ENCODE measurements around the gene ENTPD8. TPM values are rescaled to one million over a fixed set of nuclear protein-coding genes. Genes with fewer than 3 reads are reported as not detected.
"Not testable (repeated sequence)": the region's sequence is repeated elsewhere in the genome, so short reads cannot be mapped to it uniquely, and the experiment has no call there.

The ENTPD8 gene
- total RNA-seq, 1 experiment from 2014 or later, result not detected

DNA sequence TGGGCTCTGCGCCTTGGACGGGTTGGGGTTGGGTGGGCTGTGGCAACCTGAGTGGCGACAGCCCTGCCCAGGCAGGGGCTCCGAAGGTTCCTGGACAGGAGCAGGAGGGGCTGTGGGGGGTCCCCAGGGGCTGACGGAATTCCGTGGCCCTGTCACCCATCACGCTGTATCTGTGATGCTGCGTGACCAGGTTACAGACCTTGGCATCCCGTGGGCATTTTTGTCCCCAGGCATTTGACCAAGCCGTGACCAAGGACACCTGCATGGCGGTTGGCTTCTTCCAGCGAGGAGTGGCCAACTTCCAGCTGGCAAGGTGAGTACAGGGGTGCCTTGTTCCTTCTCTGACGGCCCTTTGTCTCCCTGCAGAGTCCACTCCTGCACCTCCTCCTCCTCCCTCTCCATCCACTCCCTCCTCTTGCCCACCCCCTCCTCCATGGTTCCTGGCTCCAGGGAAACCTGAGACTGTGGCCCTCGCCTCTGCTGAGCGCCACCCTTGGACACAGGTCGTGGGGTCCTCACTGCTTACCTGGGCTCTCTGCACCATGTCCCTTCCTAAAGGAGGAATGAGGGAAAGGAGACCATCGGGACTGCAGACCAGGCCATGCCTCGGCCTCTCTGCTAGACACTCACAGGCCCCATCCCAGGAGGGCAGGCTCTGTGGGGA is 15.0 kb downstream of the ENTPD8 start:
- in situ Hi-C loops (cut with HindIII; ENCODE audit: low pct_unique_long_range_greater_than_20kb, low sequenced_read_pairs), result no loop called here
- no peak for DNase-seq (ENCODE audit: low read depth)

DNA sequence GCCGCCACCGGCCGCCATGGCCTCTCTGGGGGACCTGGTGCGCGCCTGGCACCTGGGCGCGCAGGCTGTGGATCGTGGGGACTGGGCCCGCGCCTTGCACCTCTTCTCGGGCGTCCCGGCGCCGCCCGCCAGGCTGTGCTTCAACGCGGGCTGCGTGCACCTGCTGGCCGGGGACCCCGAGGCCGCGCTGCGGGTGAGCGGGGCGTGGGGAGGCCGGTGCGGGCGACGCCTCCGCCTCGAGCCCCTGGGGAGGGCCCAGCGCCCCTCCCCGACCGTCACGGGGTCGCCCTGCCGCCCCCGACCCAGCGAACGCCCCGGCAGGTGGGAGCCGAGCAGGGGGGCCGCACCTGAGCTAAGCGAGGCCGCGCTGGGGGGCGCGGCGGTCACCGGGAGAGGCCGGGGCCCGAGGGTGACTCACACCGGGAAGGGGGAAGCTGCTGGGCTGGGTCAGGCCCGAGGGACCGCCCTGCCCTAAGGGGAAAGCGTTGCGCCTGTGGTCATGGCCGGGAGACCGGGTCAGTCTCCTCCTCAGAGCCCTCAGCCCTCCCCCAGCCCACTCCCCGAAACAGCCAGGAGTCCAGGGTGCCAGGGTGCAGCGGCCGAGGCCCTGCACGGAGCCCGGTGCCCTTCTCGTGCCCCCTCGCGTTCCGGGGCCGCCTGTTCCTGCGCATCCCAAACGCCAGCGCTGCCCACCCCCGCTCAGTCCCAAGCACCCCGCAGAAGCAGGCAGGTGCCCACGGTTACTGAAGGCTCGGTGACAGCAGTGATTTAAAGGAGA is 17.5 kb downstream of the ENTPD8 start:
- peak; percentile 40 for DNase-seq (ENCODE audit: low read depth)
- in situ Hi-C loops (cut with HindIII; ENCODE audit: low pct_unique_long_range_greater_than_20kb, low sequenced_read_pairs), result no loop called here

DNA sequence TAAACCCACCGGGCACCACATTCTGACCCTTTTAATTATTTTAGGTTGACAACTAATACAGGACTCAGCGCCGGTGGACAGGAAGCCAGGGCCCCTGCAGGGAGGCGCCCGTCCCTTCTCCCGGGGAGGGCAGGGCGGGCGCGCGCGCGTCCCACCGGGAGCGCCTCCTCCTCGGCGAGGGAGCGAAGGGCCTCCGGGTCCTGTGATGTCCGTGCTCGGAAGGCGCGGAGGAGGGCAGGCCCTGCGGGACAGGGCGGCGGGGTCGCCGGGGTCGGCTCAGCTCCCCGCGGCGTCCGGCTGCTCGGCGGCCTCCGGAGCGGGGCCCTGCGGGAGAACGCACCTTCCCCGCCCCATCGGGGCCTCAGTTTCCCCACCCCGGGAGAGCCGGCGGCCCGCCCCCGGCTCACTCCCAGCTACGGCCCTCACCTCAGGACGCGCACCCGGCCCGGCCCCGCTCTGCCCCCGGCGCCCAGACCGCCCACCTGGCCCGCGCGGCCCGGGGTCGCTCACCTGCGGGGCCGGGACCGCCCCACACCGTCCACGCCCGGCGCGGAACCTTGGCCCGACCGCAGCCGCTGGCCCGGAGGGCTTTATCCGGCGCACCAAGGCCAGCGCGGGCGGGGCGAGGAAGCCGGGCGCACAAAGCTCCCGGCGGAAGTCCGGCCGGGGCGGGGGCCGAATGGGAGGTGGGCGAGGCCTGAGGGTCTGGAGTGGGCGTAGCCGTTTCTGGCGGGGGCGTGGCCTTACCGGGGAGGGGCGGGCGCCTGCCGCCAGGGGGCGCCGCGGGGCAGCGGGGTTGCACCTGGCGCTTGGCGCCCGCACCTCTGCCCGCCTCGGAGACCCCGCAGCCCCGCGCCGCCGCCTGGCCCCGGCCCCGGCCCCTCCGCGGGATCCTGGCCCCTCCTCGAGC is 18.3 kb downstream of the ENTPD8 start, which contains the start of the genes EXD3 and NOXA1:
Gene EXD3 (minus strand): TSS at position 559 of the 910 bp plus-strand sequence. CDS start 27,805 bp downstream, outside the sequence.
Gene NOXA1 (plus strand): TSS at position 790 of the 910 bp plus-strand sequence. CDS start 137 bp downstream, outside the sequence.
- DNase-seq (ENCODE audit: low read depth), result peak; percentile 68
- in situ Hi-C loops (cut with HindIII; ENCODE audit: low pct_unique_long_range_greater_than_20kb, low sequenced_read_pairs), result no loop called here

DNA sequence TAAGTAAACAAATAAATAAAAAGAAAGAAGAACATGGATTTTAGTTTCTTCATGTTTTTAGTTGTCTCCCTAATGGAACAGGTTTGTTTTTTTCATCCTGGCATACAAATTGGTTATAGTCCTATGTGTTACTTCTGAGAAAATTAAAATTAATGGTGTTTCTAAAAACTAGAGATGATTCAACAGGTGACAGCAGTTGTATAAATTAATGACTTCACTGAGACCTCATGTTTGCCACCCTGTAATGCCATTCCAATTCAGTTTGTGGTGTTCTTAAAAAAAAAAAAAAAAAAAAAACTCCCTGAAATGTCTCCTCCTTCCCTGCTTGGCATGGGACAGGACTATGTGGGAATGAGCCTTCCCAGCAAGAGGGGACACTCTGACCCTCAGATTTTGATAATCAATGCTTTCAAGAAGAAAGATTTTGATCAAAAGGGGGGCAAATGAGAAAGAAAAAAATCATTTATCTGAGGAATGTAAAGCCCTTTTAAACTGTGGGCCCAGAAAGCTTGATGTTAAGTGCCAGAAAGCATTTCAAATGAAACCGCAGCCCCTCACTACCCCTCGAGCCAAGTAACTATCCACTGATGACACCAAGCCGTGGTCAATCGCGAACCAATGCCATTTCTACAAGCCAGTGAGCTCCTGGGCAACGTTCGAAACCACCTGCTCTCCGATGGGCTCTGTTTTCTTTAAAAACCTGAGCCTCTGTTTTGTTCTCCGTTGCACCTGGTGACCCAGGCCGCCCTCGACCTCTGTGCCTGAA is 19.1 kb downstream of the ENTPD8 start:
- no peak for DNase-seq (ENCODE audit: low read depth)
- in situ Hi-C loops (cut with HindIII; ENCODE audit: low pct_unique_long_range_greater_than_20kb, low sequenced_read_pairs), result no loop called here

DNA sequence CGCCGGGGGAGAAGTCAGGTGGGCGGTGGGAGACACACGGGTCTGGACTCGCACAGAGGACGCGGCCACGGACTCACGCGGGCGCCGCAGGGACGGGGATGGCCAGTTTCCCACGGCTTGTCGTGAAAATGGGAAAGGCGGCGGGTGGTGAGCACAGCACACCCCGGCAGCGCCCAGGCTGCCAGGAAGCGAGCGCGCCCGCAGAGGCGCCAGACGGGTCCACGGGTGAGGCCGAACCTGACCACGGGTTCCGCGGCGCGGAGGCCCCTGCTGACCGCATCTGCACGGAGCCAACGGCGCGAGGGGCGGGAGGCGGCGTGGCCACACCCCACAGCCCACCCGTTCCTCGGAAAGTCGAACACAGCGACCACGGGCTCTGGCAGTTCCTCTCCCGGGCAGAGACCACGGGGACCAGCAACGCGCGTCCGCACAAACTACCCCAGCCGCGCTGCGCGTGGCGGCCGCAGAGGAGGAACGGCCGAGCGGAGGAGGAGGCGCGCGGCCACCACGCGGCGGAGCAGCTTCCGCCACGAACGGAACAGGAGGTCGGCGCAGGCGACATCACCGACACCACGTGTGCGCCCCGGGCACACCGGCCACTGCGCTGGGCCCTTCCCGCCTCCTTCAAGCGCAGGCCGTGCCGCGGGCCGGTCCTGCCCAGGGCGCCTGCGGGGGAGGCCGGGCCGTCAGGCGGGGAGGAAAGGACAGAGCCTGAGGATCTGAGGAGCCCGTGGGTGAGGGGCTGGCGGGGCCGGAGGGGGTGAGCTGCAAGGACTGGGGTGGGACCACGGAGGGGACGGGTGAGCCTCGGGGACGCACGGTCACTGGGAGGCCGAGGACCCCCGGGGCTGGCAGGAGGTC is 23.8 kb downstream of the ENTPD8 start:
- in situ Hi-C loops (cut with HindIII; ENCODE audit: low pct_unique_long_range_greater_than_20kb, low sequenced_read_pairs), result no loop called here
- no peak for DNase-seq (ENCODE audit: low read depth)

DNA sequence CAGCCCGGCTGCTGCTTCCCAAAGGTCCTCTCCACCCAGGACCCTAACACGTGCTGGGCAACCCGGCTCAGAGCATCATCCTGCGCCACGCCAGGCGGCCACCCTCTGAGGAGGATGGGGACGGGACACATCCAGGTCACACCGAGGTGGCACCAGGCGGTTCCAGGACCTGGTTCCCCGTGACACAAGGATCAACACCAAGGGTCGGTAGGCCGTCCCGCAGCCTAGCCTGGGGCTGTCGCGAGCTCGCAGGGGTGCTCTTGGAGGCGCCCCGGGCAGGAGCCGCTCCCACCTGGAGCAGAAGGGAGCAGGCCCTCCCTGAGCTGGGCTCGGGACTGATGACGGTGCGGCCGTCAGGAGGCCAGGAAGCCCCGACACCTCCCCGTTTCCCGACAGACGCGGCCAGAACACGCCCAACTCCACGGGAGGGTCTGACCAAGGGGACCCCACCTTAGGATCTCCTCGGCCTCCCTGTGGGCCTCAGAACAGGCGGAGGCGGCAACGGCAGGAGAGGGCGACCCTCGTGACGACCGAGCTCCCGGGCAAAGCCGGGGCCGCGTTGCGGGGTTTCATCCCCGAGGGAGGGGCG is 24.5 kb downstream of the ENTPD8 start:
- DNase-seq (ENCODE audit: low read depth), result no peak
- in situ Hi-C loops (cut with HindIII; ENCODE audit: low pct_unique_long_range_greater_than_20kb, low sequenced_read_pairs), result no loop called here

DNA sequence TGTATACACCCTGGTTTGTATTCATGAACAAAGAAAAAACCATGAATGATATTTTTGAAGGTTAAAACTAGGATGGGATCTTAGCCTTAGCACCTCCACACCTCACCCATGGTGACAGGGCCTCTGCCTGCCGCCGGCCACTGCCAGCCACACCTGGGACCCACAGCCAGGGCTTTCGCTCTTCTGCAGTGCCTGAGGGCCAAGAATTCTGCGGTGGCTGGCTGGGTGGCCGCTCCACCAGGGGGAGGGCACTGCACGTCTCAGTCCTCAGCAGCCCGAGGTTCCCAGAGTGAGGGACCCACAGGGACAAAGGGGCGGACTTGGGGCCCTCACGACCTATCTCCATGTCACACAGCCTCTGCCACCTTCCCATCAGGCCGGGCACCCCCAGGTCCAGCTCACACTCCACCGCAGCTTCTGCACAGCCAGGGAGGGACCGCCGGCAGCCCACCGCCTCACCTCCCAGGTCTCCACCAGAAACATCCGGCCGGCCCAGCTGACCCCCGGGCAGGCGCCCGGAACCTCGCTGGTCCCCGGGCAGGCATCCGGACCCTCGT is 25.1 kb downstream of the ENTPD8 start:
- DNase-seq (ENCODE audit: low read depth), result no peak
- in situ Hi-C loops (cut with HindIII; ENCODE audit: low pct_unique_long_range_greater_than_20kb, low sequenced_read_pairs), result no loop called here

DNA sequence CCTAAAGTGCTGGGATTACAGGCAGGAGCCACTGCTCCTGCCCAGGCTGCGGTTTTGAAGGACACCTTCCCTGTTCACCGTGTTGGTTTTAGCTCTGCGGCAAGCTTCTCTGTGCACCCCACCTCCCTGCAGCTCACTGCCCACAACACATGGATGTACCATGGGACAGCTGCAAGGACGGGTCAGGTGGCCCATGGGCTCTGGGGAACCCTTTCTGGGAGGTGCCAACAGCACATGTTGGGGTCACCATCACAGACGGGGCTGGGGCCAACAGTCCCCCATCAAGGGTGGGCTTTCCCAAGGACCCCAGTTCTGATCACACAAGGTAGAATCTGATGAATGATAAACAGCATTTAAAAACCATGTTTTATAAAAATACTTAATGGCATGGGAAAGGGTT is 25.7 kb downstream of the ENTPD8 start:
- no peak for DNase-seq (ENCODE audit: low read depth)
- in situ Hi-C loops (cut with HindIII; ENCODE audit: low pct_unique_long_range_greater_than_20kb, low sequenced_read_pairs), result no loop called here

DNA sequence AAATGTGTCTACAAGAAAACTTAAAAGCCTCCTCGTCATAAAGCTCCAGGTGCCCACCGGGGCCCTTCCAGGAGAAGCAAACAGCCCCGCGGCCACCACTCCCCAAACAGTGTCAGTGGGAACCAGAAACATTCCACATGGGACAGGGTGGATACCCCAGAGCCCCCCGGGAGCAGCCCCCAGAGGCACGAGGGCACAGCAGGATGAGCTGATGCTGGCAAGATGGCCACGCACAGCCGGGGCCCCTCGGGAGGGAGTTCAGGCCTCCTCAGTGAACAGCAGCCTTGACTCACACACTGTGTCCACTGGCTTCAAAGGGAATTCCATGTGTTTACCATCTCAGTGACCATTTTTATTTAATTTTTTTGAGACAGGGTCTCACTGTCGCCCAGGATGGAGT is 28.7 kb downstream of the ENTPD8 start:
- in situ Hi-C loops (cut with HindIII; ENCODE audit: low pct_unique_long_range_greater_than_20kb, low sequenced_read_pairs), result no loop called here

DNA sequence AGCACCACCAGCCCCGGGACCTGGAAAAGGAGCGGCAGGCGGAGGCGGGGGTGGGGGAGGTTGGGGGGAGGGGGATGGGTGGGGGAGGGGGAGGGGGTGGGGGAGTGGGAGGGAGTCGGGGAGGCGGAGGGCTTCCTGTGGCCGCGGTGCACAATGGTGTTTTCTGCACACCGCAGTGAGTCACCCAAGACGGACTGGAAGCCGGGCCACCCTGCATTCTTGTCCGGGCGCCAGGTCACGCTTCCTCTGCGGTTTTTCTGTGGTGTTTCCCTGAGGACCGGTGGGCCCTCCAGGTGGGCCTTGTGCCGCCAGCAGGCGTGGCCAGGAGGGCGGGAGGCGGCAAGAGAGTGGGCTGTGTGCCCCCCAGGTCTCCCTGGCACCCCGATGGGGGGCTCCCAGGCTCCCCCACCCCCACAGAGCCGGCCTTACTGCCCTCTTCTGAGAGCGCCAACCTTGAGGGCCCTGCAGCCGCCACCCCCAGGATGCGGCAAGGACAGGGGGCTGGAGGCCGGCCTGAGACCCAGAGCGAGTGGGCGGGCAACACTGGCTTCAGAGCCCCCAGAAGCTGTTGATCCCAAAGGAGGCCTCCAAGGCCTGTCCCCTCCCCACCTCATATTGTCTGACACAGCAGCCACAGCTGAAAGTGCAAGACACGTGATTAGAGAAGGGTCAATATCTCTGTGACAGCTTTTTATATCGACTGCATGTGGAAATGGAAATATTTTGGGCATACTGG is 29.3 kb downstream of the ENTPD8 start:
- in situ Hi-C loops (cut with HindIII; ENCODE audit: low pct_unique_long_range_greater_than_20kb, low sequenced_read_pairs), result no loop called here
- DNase-seq (ENCODE audit: low read depth), result peak; percentile 81

More for the DNA sequence above, 28.7 kb downstream of the ENTPD8 start:
- DNase-seq (ENCODE audit: low read depth), result peak; percentile 25

DNA sequence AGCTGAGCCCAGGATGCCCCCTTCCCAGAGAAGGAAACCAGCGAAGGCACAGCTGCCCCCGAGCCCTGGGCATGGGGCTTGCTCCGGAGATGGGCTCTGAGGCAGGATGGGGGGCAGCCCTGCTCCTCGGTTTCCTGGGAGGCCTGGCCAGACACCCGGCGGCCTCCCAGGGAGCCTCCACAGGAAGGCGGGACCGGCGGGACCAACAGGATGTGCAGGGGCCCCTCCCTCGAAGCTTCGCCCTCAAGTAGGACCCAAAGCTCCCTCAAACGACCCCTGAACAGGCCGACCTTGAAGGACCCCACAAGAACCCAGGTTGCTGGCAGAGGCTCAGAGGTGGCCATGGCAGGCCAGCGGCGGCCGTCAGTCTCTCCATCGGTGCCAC is 29.9 kb downstream of the ENTPD8 start:
- DNase-seq (ENCODE audit: low read depth), result peak; percentile 20
- in situ Hi-C loops (cut with HindIII; ENCODE audit: low pct_unique_long_range_greater_than_20kb, low sequenced_read_pairs), result no loop called here

DNA sequence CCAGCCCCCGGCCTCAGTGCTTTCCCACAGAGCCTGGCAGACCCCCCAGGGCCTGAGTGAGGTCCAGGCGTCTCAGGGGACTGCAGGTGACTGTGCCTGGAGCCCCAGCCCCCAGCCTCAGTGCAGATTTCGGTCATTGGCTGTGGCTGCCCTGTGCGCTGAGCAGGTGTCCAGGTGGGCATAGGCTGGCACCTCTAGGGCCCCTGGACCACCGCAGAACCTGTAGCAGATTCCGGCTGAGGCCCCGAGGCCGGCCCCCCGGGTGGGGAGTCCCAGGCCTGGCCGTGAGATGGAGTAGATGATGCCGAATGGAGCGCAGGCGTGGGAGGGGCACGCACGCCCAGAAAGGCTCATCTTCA is 30.3 kb downstream of the ENTPD8 start:
- DNase-seq (ENCODE audit: low read depth), result no peak
- in situ Hi-C loops (cut with HindIII; ENCODE audit: low pct_unique_long_range_greater_than_20kb, low sequenced_read_pairs), result no loop called here

DNA sequence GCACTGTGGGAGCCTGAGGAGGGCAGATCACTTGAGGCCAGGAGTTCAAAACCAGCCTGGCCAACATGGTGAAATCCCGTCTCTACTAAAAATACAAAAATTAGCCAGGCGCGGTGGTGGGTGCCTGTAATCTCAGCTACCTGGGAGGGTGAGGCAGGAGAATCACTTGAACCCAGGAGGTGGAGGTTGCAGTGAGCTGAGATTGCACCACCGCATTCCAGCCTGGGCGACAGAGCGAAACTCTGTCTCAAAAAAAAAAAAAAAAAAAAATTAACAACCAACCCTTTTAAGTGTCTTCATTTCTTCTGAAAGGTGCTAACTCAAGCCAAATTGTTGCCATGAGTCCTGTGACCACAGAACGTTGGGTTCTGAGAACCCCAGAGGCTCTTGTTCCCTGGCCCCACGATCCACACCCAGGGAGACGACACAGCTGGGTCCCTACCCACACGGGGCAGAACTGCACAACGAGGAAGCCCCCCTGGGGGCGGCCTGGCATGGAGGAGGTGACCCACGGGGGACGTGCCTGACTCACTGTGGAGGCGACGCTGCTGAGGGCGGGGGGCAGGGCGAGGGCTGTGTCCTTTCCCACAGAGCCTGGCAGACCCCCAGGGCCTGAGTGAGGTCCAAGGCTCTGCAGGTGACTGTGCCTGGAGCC is 30.8 kb downstream of the ENTPD8 start:
- in situ Hi-C loops (cut with HindIII; ENCODE audit: low pct_unique_long_range_greater_than_20kb, low sequenced_read_pairs); DNase-seq (ENCODE audit: low read depth): not testable (repeated sequence)

DNA sequence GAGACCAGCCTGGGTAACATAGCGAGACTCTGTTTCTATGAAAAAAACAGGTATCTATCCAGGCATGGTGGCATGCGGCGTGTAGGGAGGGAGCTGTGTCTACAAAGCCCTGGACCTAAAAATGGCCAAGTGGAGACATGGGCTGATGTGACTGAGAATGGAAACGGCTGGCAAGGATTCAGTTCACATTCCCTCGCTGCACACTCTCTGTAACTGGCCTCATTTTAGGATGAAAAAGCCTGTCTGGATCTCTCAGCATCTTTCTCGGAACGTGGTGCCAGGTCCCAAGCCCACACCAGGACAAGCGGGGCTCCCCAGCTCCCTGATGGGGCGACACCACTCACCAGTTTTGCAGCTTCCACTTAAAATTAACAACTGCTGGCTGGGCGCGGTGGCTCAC is 31.6 kb downstream of the ENTPD8 start:
- DNase-seq (ENCODE audit: low read depth), result no peak
- in situ Hi-C loops (cut with HindIII; ENCODE audit: low pct_unique_long_range_greater_than_20kb, low sequenced_read_pairs), result no loop called here

DNA sequence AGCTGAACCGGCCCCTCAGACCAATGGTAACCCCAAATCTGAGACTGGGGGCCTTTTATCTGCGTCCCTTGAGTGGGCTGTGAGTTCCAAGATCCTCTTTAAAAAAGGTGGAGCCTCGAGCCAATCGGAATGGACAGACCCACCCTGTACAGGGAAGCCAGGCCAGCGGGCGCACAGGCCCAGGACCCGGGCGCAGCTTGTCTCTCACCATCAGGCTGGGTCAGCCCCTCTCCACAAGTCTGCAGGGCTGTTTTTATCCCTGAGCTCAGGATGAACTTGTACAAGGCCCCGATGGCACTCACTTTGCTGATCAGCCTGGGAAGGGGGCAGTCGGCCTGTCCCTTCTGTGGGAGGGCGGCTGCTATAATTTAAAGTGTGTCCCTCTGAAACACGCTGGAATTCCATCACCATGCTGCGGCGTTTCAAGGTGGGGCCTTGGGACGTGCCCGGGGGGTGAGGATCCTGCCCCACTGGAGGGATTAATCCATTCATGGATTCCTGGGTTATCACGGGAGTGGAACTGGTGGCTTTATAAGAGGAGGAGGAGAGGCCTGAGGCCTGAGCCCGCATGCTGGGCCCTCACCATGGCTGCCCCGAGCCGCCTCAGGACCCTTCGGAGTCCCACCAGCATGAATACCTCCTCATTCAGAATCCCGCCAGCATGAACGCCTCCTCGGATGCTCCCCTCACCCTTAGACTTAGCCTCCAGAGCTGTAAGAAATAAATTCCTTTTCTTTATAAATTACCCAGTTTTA is 32.3 kb downstream of the ENTPD8 start:
- in situ Hi-C loops (cut with HindIII; ENCODE audit: low pct_unique_long_range_greater_than_20kb, low sequenced_read_pairs), result no loop called here
- DNase-seq (ENCODE audit: low read depth), result no peak
